Nephron progenitor cell (in vitro differentiated cells): Measurements from ENCODE around the gene MITF.

Experiments used
- DNase-seq: peaks from one replicate; pipeline ENCODE4 v3.0.0; 2021
- H3K27ac Mint-ChIP-seq: 2 replicates; pipeline ENCODE4 v1.8.0; 2021; ENCODE audit warnings: mild to moderate bottlenecking, moderate library complexity, mixed read lengths
- H3K27me3 Mint-ChIP-seq: 2 replicates; pipeline ENCODE4 v1.8.0; 2021; ENCODE audit warnings: mild to moderate bottlenecking, low read depth, mixed read lengths; ENCODE audit not compliant: poor library complexity
- H3K36me3 Mint-ChIP-seq: 2 replicates; pipeline ENCODE4 v1.8.0; 2021; ENCODE audit warnings: low read depth, mixed read lengths
- H3K4me1 Mint-ChIP-seq: 2 replicates; pipeline ENCODE4 v1.8.0; 2021; ENCODE audit warnings: mixed read lengths
- H3K4me3 Mint-ChIP-seq: 2 replicates; pipeline ENCODE4 v1.8.0; 2021; ENCODE audit warnings: mild to moderate bottlenecking, moderate library complexity, mixed read lengths
- H3K9me3 Mint-ChIP-seq: 2 replicates; pipeline ENCODE4 v1.8.0; 2021; ENCODE audit warnings: mild to moderate bottlenecking, moderate library complexity, mixed read lengths
- TF ChIP-seq, protein P1 (sequence below): fragments of 200-600 bp; sonication (generic); IDR thresholded peaks from 2 replicates; pipeline ENCODE4 v1.5.0; 2021; ENCODE audit warnings: antibody characterized with exemption

MITF gene

GRCh38 chr3:69864766-69865165 lies 125.5 kb downstream of the MITF start:
- TF ChIP-seq, protein P1, sequence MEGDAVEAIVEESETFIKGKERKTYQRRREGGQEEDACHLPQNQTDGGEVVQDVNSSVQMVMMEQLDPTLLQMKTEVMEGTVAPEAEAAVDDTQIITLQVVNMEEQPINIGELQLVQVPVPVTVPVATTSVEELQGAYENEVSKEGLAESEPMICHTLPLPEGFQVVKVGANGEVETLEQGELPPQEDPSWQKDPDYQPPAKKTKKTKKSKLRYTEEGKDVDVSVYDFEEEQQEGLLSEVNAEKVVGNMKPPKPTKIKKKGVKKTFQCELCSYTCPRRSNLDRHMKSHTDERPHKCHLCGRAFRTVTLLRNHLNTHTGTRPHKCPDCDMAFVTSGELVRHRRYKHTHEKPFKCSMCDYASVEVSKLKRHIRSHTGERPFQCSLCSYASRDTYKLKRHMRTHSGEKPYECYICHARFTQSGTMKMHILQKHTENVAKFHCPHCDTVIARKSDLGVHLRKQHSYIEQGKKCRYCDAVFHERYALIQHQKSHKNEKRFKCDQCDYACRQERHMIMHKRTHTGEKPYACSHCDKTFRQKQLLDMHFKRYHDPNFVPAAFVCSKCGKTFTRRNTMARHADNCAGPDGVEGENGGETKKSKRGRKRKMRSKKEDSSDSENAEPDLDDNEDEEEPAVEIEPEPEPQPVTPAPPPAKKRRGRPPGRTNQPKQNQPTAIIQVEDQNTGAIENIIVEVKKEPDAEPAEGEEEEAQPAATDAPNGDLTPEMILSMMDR, result no peak
- H3K9me3 Mint-ChIP-seq, result no peaks in the 10 kb centered on the region
- H3K36me3 Mint-ChIP-seq, result no peaks in the 10 kb centered on the region
- H3K4me1 Mint-ChIP-seq, result peaks cover 17% of the 10 kb centered on the region
- no peaks in the 10 kb centered on the region for H3K27me3 Mint-ChIP-seq
- no peak overlapping the region for H3K27ac Mint-ChIP-seq
- no peak overlapping the region for H3K4me3 Mint-ChIP-seq
- no peak for DNase-seq

- H3K27me3 Mint-ChIP-seq, result no peaks in the 10 kb centered on the region
- TF ChIP-seq, protein P1, result no peak
- H3K27ac Mint-ChIP-seq, result no peak overlapping the region
- H3K4me3 Mint-ChIP-seq, result no peak overlapping the region
- DNase-seq, result peak; percentile 2
- H3K9me3 Mint-ChIP-seq, result no peaks in the 10 kb centered on the region
- H3K4me1 Mint-ChIP-seq, result peaks cover 23% of the 10 kb centered on the region
- H3K36me3 Mint-ChIP-seq, result no peaks in the 10 kb centered on the region
Measured at GRCh38 chr3:69865925-69866679, 126.8 kb downstream of the MITF start.

DNA sequence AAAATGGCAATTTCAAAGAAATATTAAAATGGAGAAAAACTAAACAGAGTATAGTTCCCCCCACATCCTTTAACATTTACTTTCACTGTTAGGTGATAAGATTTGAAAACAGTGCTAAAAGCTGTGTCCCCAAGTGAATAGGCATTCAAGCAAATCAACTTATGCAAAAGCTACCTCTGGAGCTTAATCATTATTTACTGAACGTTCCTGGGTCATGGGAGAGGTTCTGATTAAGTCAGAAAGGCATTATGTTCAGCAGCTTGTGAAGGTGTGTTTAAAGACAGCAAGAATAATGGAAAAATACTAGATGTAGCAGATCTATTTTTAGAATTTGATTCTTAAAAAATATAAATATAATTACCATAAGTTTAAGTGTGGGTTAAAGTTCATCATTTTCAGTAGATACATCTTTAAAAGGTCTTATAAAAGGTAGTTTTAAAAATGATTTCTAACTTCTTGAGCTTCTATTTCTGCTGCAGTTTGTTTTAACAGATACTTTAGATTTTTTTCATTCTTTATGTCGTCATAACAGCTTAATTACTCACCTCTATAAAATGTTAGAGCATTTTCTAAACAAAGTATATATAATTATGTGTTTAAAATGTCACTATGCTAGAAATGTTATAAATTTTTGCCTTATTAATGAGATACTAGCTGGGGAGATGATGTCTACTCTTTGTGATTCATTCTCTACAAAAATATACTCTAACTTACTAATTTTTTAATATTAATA lies 127.9 kb downstream of the MITF start:
- TF ChIP-seq, protein P1, result no peak
- H3K9me3 Mint-ChIP-seq, result no peaks in the 10 kb centered on the region
- H3K4me3 Mint-ChIP-seq, result no peak overlapping the region
- no peaks in the 10 kb centered on the region for H3K27me3 Mint-ChIP-seq
- H3K36me3 Mint-ChIP-seq, result no peaks in the 10 kb centered on the region
- peak overlapping the region; percentile 38 for H3K27ac Mint-ChIP-seq
- H3K4me1 Mint-ChIP-seq, result peaks cover 26% of the 10 kb centered on the region
- no peak for DNase-seq

DNA sequence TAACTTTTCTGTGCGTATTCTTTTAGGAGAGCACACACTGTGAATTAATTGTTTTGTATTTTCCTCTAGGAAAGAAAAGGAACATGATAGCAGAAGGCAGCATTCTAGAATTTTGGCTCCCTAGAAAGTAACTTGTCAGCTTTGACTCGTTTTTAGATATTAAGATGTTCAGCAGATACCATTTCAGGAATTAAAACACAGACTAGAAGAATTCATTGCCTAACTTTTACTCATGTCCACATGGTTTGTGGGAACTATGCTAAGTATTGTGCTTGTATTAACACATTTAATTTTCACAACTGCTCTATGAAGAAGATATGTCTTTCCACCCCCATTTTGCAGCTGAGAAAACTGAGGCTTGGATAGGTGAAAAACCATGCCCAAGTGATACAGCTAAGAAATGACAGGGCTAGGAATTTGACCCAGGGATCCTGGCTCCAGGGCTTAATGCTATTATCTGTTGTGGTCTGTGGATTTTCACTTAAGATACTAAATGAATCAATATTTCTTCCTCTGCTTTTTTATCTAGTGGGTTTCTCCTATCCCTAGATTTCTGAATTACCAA lies 128.8 kb downstream of the MITF start:
- Mint-ChIP-seq H3K4me3 (no peak overlapping the region), H3K27ac (no peak overlapping the region), H3K36me3 (no peaks in the 10 kb centered on the region), H3K4me1 (peaks cover 26% of the 10 kb centered on the region), H3K27me3 (no peaks in the 10 kb centered on the region), H3K9me3 (no peaks in the 10 kb centered on the region)
- TF ChIP-seq, protein P1, result no peak
- DNase-seq, result no peak

- H3K27ac Mint-ChIP-seq, result no peak overlapping the region
- H3K36me3 Mint-ChIP-seq, result no peaks in the 10 kb centered on the region
- H3K9me3 Mint-ChIP-seq, result no peaks in the 10 kb centered on the region
- peaks cover 26% of the 10 kb centered on the region for H3K4me1 Mint-ChIP-seq
- DNase-seq, result no peak
- TF ChIP-seq, protein P1, result no peak
- H3K27me3 Mint-ChIP-seq, result no peaks in the 10 kb centered on the region
- H3K4me3 Mint-ChIP-seq, result no peak overlapping the region
Measured at GRCh38 chr3:69868841-69869420, 129.7 kb downstream of the MITF start.
